Liver (tissue), 9 donors: ENCODE data around the gene CCDC78. TPM values are rescaled to one million over a fixed set of nuclear protein-coding genes. Genes with fewer than 3 reads are reported as not detected.

ENCODE experiments used
- DNase-seq: peaks from one replicate; pipeline ENCODE4 v3.0.0-alpha.2; 2017; ENCODE audit warnings: low spot score
- H3K27ac ChIP-seq, 2 donors: one replicate each; pipeline ENCODE4 v1.7.0; 2013; ENCODE audit warnings: inconsistent platforms in 2 of 2, low read length in 2 of 2, control low read depth in 1 of 2, low read depth in 1 of 2, mild to moderate bottlenecking in 1 of 2
- H3K27me3 ChIP-seq, 4 donors: one replicate each; pipeline versions ENCODE4 v1.6.1 to v1.7.0; 2013; ENCODE audit warnings: low read length in 3 of 4, inconsistent platforms in 1 of 4, mild to moderate bottlenecking in 1 of 4, moderate library complexity in 1 of 4; ENCODE audit not compliant: control insufficient read depth in 4 of 4, insufficient read depth in 4 of 4
- H3K36me3 ChIP-seq, 4 donors: one replicate each; pipeline versions ENCODE4 v1.6.1 to v1.7.0; 2013; ENCODE audit warnings: low read length in 3 of 4, mild to moderate bottlenecking in 3 of 4, low read depth in 1 of 4, moderate library complexity in 1 of 4; ENCODE audit not compliant: control insufficient read depth in 4 of 4, insufficient read depth in 3 of 4
- H3K4me1 ChIP-seq, 4 donors: one replicate each; pipeline versions ENCODE4 v1.6.1 to v1.7.0; 2013; ENCODE audit warnings: low read length in 3 of 4, mild to moderate bottlenecking in 3 of 4, moderate library complexity in 1 of 4; ENCODE audit not compliant: control insufficient read depth in 4 of 4, insufficient read depth in 4 of 4
- H3K4me3 ChIP-seq, 3 donors: one replicate each; pipeline versions ENCODE4 v1.6.1 to v1.7.0; 2013; ENCODE audit warnings: low read length in 3 of 3, control low read depth in 1 of 3, low read depth in 1 of 3, mild to moderate bottlenecking in 1 of 3
- H3K9ac ChIP-seq, 2 donors: one replicate each; pipeline ENCODE4 v1.7.0; 2013; ENCODE audit warnings: low read length in 2 of 2, mild to moderate bottlenecking in 2 of 2, moderate library complexity in 2 of 2, control low read depth in 1 of 2, low read depth in 1 of 2
- H3K9me3 ChIP-seq, 4 donors: one replicate each; pipeline versions ENCODE4 v1.6.1 to v1.7.0; 2013; ENCODE audit warnings: low read length in 3 of 4; ENCODE audit not compliant: control insufficient read depth in 4 of 4
- ATF3 ChIP-seq: IDR thresholded peaks from 2 replicates; pipeline ENCODE4 v1.6.1; 2016; ENCODE audit warnings: antibody characterized with exemption
- CTCF ChIP-seq: fragments of 150-350 bp; IDR thresholded peaks from 2 replicates; pipeline ENCODE4 v1.5.1; 2017; ENCODE audit warnings: improper control_type of control experiment, low read depth, low read length; ENCODE audit not compliant: missing input control
- EGR1 ChIP-seq, 2 donors: IDR thresholded peaks; 2 replicates each; pipeline ENCODE4 v1.6.1; 2016 to 2018; ENCODE audit warnings: antibody characterized with exemption in 2 of 2, low read depth in 2 of 2
- FOXA1 ChIP-seq: IDR thresholded peaks from 2 replicates; pipeline ENCODE4 v1.6.1; 2016; ENCODE audit warnings: antibody characterized with exemption
- FOXA2 ChIP-seq: IDR thresholded peaks from 2 replicates; pipeline ENCODE4 v1.6.1; 2016; ENCODE audit warnings: antibody characterized with exemption
- GABPA ChIP-seq, 2 donors: IDR thresholded peaks in 1 of 2; conservative IDR thresholded peaks in 1 of 2; 2 replicates each; pipeline ENCODE4 v1.6.1; 2016; ENCODE audit warnings: antibody characterized with exemption in 2 of 2, mild to moderate bottlenecking in 1 of 2, moderate library complexity in 1 of 2
- HNF4A ChIP-seq, 2 donors: conservative IDR thresholded peaks; 2 replicates each; pipeline ENCODE4 v1.6.1; 2016; ENCODE audit warnings: antibody characterized with exemption in 2 of 2, mild to moderate bottlenecking in 2 of 2
- HNF4G ChIP-seq: IDR thresholded peaks from 2 replicates; pipeline ENCODE4 v1.6.1; 2016; ENCODE audit warnings: antibody characterized with exemption
- JUND ChIP-seq, 2 donors: IDR thresholded peaks; 2 replicates each; pipeline ENCODE4 v1.6.1; 2016; ENCODE audit warnings: antibody characterized with exemption in 2 of 2
- MAX ChIP-seq: IDR thresholded peaks from 2 replicates; pipeline ENCODE4 v1.6.1; 2016; ENCODE audit warnings: antibody characterized with exemption
- NR2F2 ChIP-seq: IDR thresholded peaks from 2 replicates; pipeline ENCODE4 v1.6.1; 2016; ENCODE audit warnings: antibody characterized with exemption
- RAD21 ChIP-seq, 2 donors: IDR thresholded peaks; 2 replicates each; pipeline ENCODE4 v1.6.1; 2016; ENCODE audit warnings: antibody characterized with exemption in 2 of 2, mild to moderate bottlenecking in 2 of 2
- RXRA ChIP-seq, 2 donors: IDR thresholded peaks; 2 replicates each; pipeline ENCODE4 v1.6.1; 2017 to 2018; ENCODE audit warnings: antibody characterized with exemption in 2 of 2, mild to moderate bottlenecking in 1 of 2
- SP1 ChIP-seq: IDR thresholded peaks from 2 replicates; pipeline ENCODE4 v1.6.1; 2018; ENCODE audit warnings: antibody characterized with exemption, mild to moderate bottlenecking
- TAF1 ChIP-seq: conservative IDR thresholded peaks from 2 replicates; pipeline ENCODE4 v1.6.1; 2016; ENCODE audit warnings: antibody characterized with exemption, mild to moderate bottlenecking
- YY1 ChIP-seq: IDR thresholded peaks from 2 replicates; pipeline ENCODE4 v1.6.1; 2016; ENCODE audit warnings: antibody characterized with exemption, mild to moderate bottlenecking
- ZBTB33 ChIP-seq: IDR thresholded peaks from 2 replicates; pipeline ENCODE4 v1.6.1; 2016; ENCODE audit warnings: antibody characterized with exemption
- WGBS: extraction: QIAGEN DNeasy Blood & Tissue Kit; methylation state at CpG from one replicate; pipeline ENCODE4 v1.1.7; 2013; 5-methylcytosine and 5-hydroxymethylcytosine counted together
- polyA plus RNA-seq, 2 donors: library from polyadenylated mRNA; stranded (reverse) in 1 of 2; unstranded in 1 of 2; fragments of 200-250 nt in 1 of 2; fragments of >200 nt in 1 of 2; fragmentation: Nextera tagmentation in 1 of 2; extraction: Ambion mirVana in 1 of 2; gene quantifications; one replicate each; pipeline versions ENCODE4 v1.2.1 to v1.2.3, GENCODE V29; 2013 to 2015
- total RNA-seq, 2 donors: library from RNA; depleted of rRNA; stranded (reverse); fragments of >200 nt; gene quantifications; one replicate each; pipeline ENCODE4 v1.2.3, GENCODE V29; 2014
- donor health status: healthy.
- donor health status: healthy.
- donor health status: healthy.
- donor health status: healthy.
- donor health status: healthy.

CCDC78 gene
- total and polyA plus RNA-seq, 4 donors = 0.05 to 0.28 (median 0.08) TPM; not detected in 1

GRCh38 chr16:710500-711075, 15.7 kb downstream of the CCDC78 start:
- TF ChIP-seq JUND (IDR thresholded peaks at IDR 0.05) = no peak
- no peak for TF ChIP-seq CTCF
- TF ChIP-seq MAX = no peak
- TF ChIP-seq FOXA2 = no peak
- no peak for TF ChIP-seq RXRA (IDR thresholded peaks at IDR 0.05)
- no peak for DNase-seq
- Histone ChIP-seq H3K4me3 (no peak overlapping the region), H3K9ac (no peak overlapping the region), H3K9me3 (no peaks in the 10 kb centered on the region), H3K4me1 (peaks cover 4 to 13% (median 7%) of the 10 kb centered on the region in 4 donors), H3K27me3 (peaks cover 4 to 18% (median 6%) of the 10 kb centered on the region in 4 donors), H3K27ac (no peak overlapping the region), H3K36me3 (no peaks in the 10 kb centered on the region)
- 68% methylated on average over 21 of the region's 21 CpGs for WGBS

- Histone ChIP-seq H3K9me3 (no peaks in the 10 kb centered on the region), H3K27me3 (peaks cover 4 to 18% (median 7%) of the 10 kb centered on the region in 4 donors), H3K27ac (no peak overlapping the region), H3K4me3 (no peak overlapping the region), H3K4me1 (peaks cover 0 to 8% (median 4%) of the 10 kb centered on the region in 4 donors), H3K36me3 (no peaks in the 10 kb centered on the region), H3K9ac (no peak overlapping the region)
- DNase-seq = no peak
- 34% methylated on average over 30 of the region's 30 CpGs for WGBS
- TF ChIP-seq GABPA (IDR thresholded peaks at IDR 0.05 in 1 of 2, conservative IDR thresholded peaks at IDR 0.05 in 1 of 2) (no peak), YY1 (no peak), MAX (no peak), NR2F2 (no peak), ATF3 (no peak), JUND (IDR thresholded peaks at IDR 0.05) (no peak), HNF4A (conservative IDR thresholded peaks at IDR 0.05) (no peak), EGR1 (IDR thresholded peaks at IDR 0.05; ENCODE audit: low read depth in 2 of 2) (no peak), SP1 (no peak), TAF1 (no peak), ZBTB33 (no peak), HNF4G (no peak), RAD21 (IDR thresholded peaks at IDR 0.05) (no peak), RXRA (IDR thresholded peaks at IDR 0.05) (no peak), CTCF (no peak), FOXA2 (no peak), FOXA1 (no peak)
Observed at GRCh38 chr16:709566-710499, 16.4 kb downstream of the CCDC78 start.
